Measurements from ENCODE around the gene FOXG1. TPM values are rescaled to one million over a fixed set of nuclear protein-coding genes. Genes with fewer than 3 reads are reported as not detected.

The FOXG1 gene
- polyA plus RNA-seq (2011; rRNA removed) (0.01 TPM in 1 of 2 replicates, not detected in the other), polyA minus RNA-seq (2011; rRNA and poly(A)+ RNA removed) (not detected in 2 replicates)

- CTCF ChIA-PET = interaction anchor here (0.7 to 3.0 kb wide), 4 partner anchors 8 to 249 kb away, joined by 3 to 9 read pairs (median 4); no protein-coding TSS in a partner anchor
- peak within 1 kb of the TSS; percentile 28 for H3K4me3 ChIP-seq (ENCODE audit: low read depth, low read length)
- H3K27me3 ChIP-seq (ENCODE audit: control insufficient read depth, insufficient read depth, low read length) = peaks cover 39% of the 10 kb centered on the region
- no peak for DNase-seq (ENCODE audit: low read depth)
- H3K36me3 ChIP-seq (ENCODE audit: control insufficient read depth, insufficient read depth, low read length) = no peaks in the 10 kb centered on the region
- POLR2A ChIA-PET = no interaction called here
- no peak for TF ChIP-seq CTCF (IDR thresholded peaks at IDR 0.05; ENCODE audit: insufficient read depth, low read depth, low read length)
Measured at GRCh38 chr14:28766469-28766955, at the start of gene FOXG1. TSS of gene FOXG1 (plus strand) at chr14:28766787. CDS start at chr14:28767280, 493 bp downstream.

GRCh38 chr14:28719130-28719529 lies 47.5 kb upstream of the FOXG1 start:
- DNase-seq (ENCODE audit: low read depth) = no peak
- H3K4me3 ChIP-seq (ENCODE audit: low read depth, low read length) = no peak overlapping the region
- TF ChIP-seq CTCF (IDR thresholded peaks at IDR 0.05; ENCODE audit: insufficient read depth, low read depth, low read length) = no peak
- no peaks in the 10 kb centered on the region for H3K36me3 ChIP-seq (ENCODE audit: control insufficient read depth, insufficient read depth, low read length)
- no peaks in the 10 kb centered on the region for H3K27me3 ChIP-seq (ENCODE audit: control insufficient read depth, insufficient read depth, low read length)
- ChIA-PET CTCF (interaction anchor here (0.9 kb wide), 1 partner anchor 1552 kb away, joined by 3 read pairs; no protein-coding TSS in a partner anchor), POLR2A (no interaction called here)

GRCh38 chr14:28731358-28731757 lies 35.2 kb upstream of the FOXG1 start:
- Histone ChIP-seq H3K27me3 (ENCODE audit: control insufficient read depth, insufficient read depth, low read length) (no peaks in the 10 kb centered on the region), H3K4me3 (ENCODE audit: low read depth, low read length) (no peak overlapping the region), H3K36me3 (ENCODE audit: control insufficient read depth, insufficient read depth, low read length) (no peaks in the 10 kb centered on the region)
- CTCF ChIA-PET = interaction anchor here (0.7 kb wide), 1 partner anchor 450 kb away, joined by 3 read pairs; no protein-coding TSS in a partner anchor
- no peak for DNase-seq (ENCODE audit: low read depth)
- POLR2A ChIA-PET = no interaction called here
- TF ChIP-seq CTCF (IDR thresholded peaks at IDR 0.05; ENCODE audit: insufficient read depth, low read depth, low read length) = no peak

GRCh38 chr14:28742171-28742846 lies 24.3 kb upstream of the FOXG1 start:
- Histone ChIP-seq H3K27me3 (ENCODE audit: control insufficient read depth, insufficient read depth, low read length) (no peaks in the 10 kb centered on the region), H3K36me3 (ENCODE audit: control insufficient read depth, insufficient read depth, low read length) (no peaks in the 10 kb centered on the region), H3K4me3 (ENCODE audit: low read depth, low read length) (no peak overlapping the region)
- no peak for TF ChIP-seq CTCF (IDR thresholded peaks at IDR 0.05; ENCODE audit: insufficient read depth, low read depth, low read length)
- ChIA-PET CTCF (interaction anchor here (1.0 to 1.3 kb wide), 2 partner anchors 9 to 787 kb away, joined by 3 to 4 read pairs; no protein-coding TSS in a partner anchor), POLR2A (no interaction called here)
- no peak for DNase-seq (ENCODE audit: low read depth)

GRCh38 chr14:28744126-28744525 lies 22.5 kb upstream of the FOXG1 start:
- H3K36me3 ChIP-seq (ENCODE audit: control insufficient read depth, insufficient read depth, low read length) = no peaks in the 10 kb centered on the region
- CTCF ChIA-PET = interaction anchor here (1.5 kb wide), 1 partner anchor 9 kb away, joined by 4 read pairs; no protein-coding TSS in a partner anchor
- POLR2A ChIA-PET = no interaction called here
- no peak for TF ChIP-seq CTCF (IDR thresholded peaks at IDR 0.05; ENCODE audit: insufficient read depth, low read depth, low read length)
- no peak for DNase-seq (ENCODE audit: low read depth)
- no peak overlapping the region for H3K4me3 ChIP-seq (ENCODE audit: low read depth, low read length)
- H3K27me3 ChIP-seq (ENCODE audit: control insufficient read depth, insufficient read depth, low read length) = no peaks in the 10 kb centered on the region
